ENCODE data around the gene TTC6.

The TTC6 gene

GRCh38 chr14:37603688-37604251 is 8.3 kb downstream of the TTC6 start:
- no peak overlapping the region for H3K27ac ChIP-seq
- DNase-seq = no peak
- no peaks in the 10 kb centered on the region for H3K9me3 ChIP-seq (ENCODE audit: severe bottlenecking)
- H3K4me3 ChIP-seq (ENCODE audit: low read depth, low read length) = no peak overlapping the region
- peaks cover 68% of the 10 kb centered on the region for H3K27me3 ChIP-seq (ENCODE audit: insufficient read depth, low read depth, severe bottlenecking)
- no peaks in the 10 kb centered on the region for H3K36me3 ChIP-seq
- no peak for TF ChIP-seq CTCF (IDR thresholded peaks at IDR 0.05; ENCODE audit: low read depth, low read length)

GRCh38 chr14:37606678-37607077 is 11.2 kb downstream of the TTC6 start:
- H3K27me3 ChIP-seq (ENCODE audit: insufficient read depth, low read depth, severe bottlenecking) = peaks cover 53% of the 10 kb centered on the region
- no peak for DNase-seq
- no peak overlapping the region for H3K27ac ChIP-seq
- no peak for TF ChIP-seq CTCF (IDR thresholded peaks at IDR 0.05; ENCODE audit: low read depth, low read length)
- H3K9me3 ChIP-seq (ENCODE audit: severe bottlenecking) = no peaks in the 10 kb centered on the region
- H3K36me3 ChIP-seq = no peaks in the 10 kb centered on the region
- H3K4me3 ChIP-seq (ENCODE audit: low read depth, low read length) = no peak overlapping the region

- no peak overlapping the region for H3K27ac ChIP-seq
- no peak overlapping the region for H3K4me3 ChIP-seq (ENCODE audit: low read depth, low read length)
- no peak for TF ChIP-seq CTCF (IDR thresholded peaks at IDR 0.05; ENCODE audit: low read depth, low read length)
- H3K9me3 ChIP-seq (ENCODE audit: severe bottlenecking) = no peaks in the 10 kb centered on the region
- H3K27me3 ChIP-seq (ENCODE audit: insufficient read depth, low read depth, severe bottlenecking) = peaks cover 33% of the 10 kb centered on the region
- no peak for DNase-seq
- no peaks in the 10 kb centered on the region for H3K36me3 ChIP-seq
Measured at GRCh38 chr14:37608649-37609048, 13.2 kb downstream of the TTC6 start.

GRCh38 chr14:37610945-37611523 is 15.6 kb downstream of the TTC6 start:
- Histone ChIP-seq H3K27me3 (ENCODE audit: insufficient read depth, low read depth, severe bottlenecking) (peaks cover 16% of the 10 kb centered on the region), H3K4me3 (ENCODE audit: low read depth, low read length) (no peak overlapping the region), H3K9me3 (ENCODE audit: severe bottlenecking) (peaks cover 8% of the 10 kb centered on the region), H3K36me3 (no peaks in the 10 kb centered on the region), H3K27ac (no peak overlapping the region)
- DNase-seq = no peak
- no peak for TF ChIP-seq CTCF (IDR thresholded peaks at IDR 0.05; ENCODE audit: low read depth, low read length)

GRCh38 chr14:37615582-37616289 is 20.3 kb downstream of the TTC6 start:
- H3K36me3 ChIP-seq = no peaks in the 10 kb centered on the region
- no peak overlapping the region for H3K4me3 ChIP-seq (ENCODE audit: low read depth, low read length)
- no peak for DNase-seq
- H3K9me3 ChIP-seq (ENCODE audit: severe bottlenecking) = peaks cover 12% of the 10 kb centered on the region
- peaks cover 17% of the 10 kb centered on the region for H3K27me3 ChIP-seq (ENCODE audit: insufficient read depth, low read depth, severe bottlenecking)
- H3K27ac ChIP-seq = no peak overlapping the region
- no peak for TF ChIP-seq CTCF (IDR thresholded peaks at IDR 0.05; ENCODE audit: low read depth, low read length)
